Endometrial microvascular endothelial cells (primary cell): ENCODE results near the gene IFRD1. TPM values are rescaled to one million over a fixed set of nuclear protein-coding genes. Genes with fewer than 3 reads are reported as not detected.

Experiments
- in situ Hi-C: cut with HindIII; loops from 2 replicates; pipeline ENCODE4 v1.10.0; 2017; ENCODE audit warnings: low sequenced_read_pairs, low pct_unique_long_range_greater_than_20kb; ENCODE audit errors: inconsistent ontology term
- total RNA-seq: library from RNA; depleted of rRNA; stranded (reverse); fragments of >200 nt; gene quantifications from one replicate; pipeline ENCODE4 v1.2.3, GENCODE V29; 2015; ENCODE audit errors: inconsistent ontology term

Gene IFRD1
- total RNA-seq, result 18.2 TPM

- in situ Hi-C loops, result no loop called here
Measured at GRCh38 chr7:112449902-112450806, at the start of gene IFRD1. IFRD1 (plus strand) TSS chr7:112450460; CDS start chr7:112450689, 229 bp downstream.

- in situ Hi-C loops, result no loop called here
Measured at GRCh38 chr7:112404321-112404720, 45.9 kb upstream of the IFRD1 start.

GRCh38 chr7:112405286-112405685 is 45.0 kb upstream of the IFRD1 start:
- in situ Hi-C loops, result no loop called here

GRCh38 chr7:112407261-112407660 is 43.0 kb upstream of the IFRD1 start:
- in situ Hi-C loops, result no loop called here

GRCh38 chr7:112410092-112410491 is 40.2 kb upstream of the IFRD1 start:
- in situ Hi-C loops, result no loop called here

- in situ Hi-C loops, result no loop called here
Measured at GRCh38 chr7:112411186-112411795, 39.0 kb upstream of the IFRD1 start.

- in situ Hi-C loops, result no loop called here
Measured at GRCh38 chr7:112414855-112415490, 35.3 kb upstream of the IFRD1 start.

GRCh38 chr7:112416127-112416526 is 34.1 kb upstream of the IFRD1 start:
- in situ Hi-C loops, result no loop called here

- in situ Hi-C loops, result no loop called here
Measured at GRCh38 chr7:112419543-112420130, 30.6 kb upstream of the IFRD1 start.

GRCh38 chr7:112420236-112420861 is 29.9 kb upstream of the IFRD1 start:
- in situ Hi-C loops, result no loop called here

GRCh38 chr7:112421666-112422486 is 28.4 kb upstream of the IFRD1 start:
- in situ Hi-C loops, result no loop called here

GRCh38 chr7:112422842-112423496 is 27.3 kb upstream of the IFRD1 start:
- in situ Hi-C loops, result no loop called here

- in situ Hi-C loops, result no loop called here
Measured at GRCh38 chr7:112423987-112424386, 26.3 kb upstream of the IFRD1 start.

GRCh38 chr7:112427984-112428383 is 22.3 kb upstream of the IFRD1 start:
- in situ Hi-C loops, result no loop called here

GRCh38 chr7:112428715-112429114 is 21.5 kb upstream of the IFRD1 start:
- in situ Hi-C loops, result no loop called here

GRCh38 chr7:112430649-112431048 is 19.6 kb upstream of the IFRD1 start:
- in situ Hi-C loops, result no loop called here

- in situ Hi-C loops, result no loop called here
Measured at GRCh38 chr7:112431803-112432202, 18.5 kb upstream of the IFRD1 start.

- in situ Hi-C loops, result no loop called here
Measured at GRCh38 chr7:112433289-112433688, 17.0 kb upstream of the IFRD1 start.
